Coronary artery (tissue), 2 donors: ENCODE results near the gene EFHD2.
"Not testable (repeated sequence)": the region's sequence is repeated elsewhere in the genome, so short reads cannot be mapped to it uniquely, and the experiment has no call there.

ENCODE experiments used
- DNase-seq: peaks from one replicate; pipeline ENCODE4 v3.0.0-alpha.2; 2017; ENCODE audit warnings: low spot score
- H3K27ac ChIP-seq, 2 donors: fragments of 200-600 bp; sonication (generic); one replicate each; pipeline ENCODE4 v1.5.1; 2016 to 2019
- H3K4me3 ChIP-seq: fragments of 200-600 bp; sonication (generic); 2 replicates; pipeline ENCODE4 v1.5.1; 2016; ENCODE audit warnings: mild to moderate bottlenecking, moderate library complexity
- TF ChIP-seq, protein P1 (sequence below): fragments of 200-600 bp; sonication (generic); IDR thresholded peaks from one replicate; pipeline ENCODE4 v1.5.1; 2019; ENCODE audit warnings: antibody characterized with exemption

Gene EFHD2

DNA sequence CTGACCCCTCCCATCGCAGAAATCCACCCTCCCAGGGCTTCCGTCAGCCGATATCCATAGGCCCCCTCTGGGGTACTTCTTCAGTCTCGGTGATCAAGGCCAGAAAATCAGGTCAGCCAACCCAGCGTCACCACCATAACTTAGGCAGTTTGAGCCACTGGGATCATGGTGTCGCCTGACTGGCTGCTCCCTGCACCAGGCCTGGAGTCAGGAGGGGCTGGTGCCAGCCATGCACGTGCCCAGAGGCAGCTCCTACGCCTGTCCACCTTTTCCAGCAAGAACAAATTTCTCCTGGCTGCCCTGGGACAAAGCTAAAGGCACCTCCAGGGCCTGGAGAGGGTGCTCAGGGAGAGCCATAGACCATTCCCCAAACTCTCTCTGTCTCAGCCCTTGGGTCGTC lies 23.8 kb downstream of the EFHD2 start:
- no peak overlapping the region for H3K27ac ChIP-seq
- TF ChIP-seq, protein P1, sequence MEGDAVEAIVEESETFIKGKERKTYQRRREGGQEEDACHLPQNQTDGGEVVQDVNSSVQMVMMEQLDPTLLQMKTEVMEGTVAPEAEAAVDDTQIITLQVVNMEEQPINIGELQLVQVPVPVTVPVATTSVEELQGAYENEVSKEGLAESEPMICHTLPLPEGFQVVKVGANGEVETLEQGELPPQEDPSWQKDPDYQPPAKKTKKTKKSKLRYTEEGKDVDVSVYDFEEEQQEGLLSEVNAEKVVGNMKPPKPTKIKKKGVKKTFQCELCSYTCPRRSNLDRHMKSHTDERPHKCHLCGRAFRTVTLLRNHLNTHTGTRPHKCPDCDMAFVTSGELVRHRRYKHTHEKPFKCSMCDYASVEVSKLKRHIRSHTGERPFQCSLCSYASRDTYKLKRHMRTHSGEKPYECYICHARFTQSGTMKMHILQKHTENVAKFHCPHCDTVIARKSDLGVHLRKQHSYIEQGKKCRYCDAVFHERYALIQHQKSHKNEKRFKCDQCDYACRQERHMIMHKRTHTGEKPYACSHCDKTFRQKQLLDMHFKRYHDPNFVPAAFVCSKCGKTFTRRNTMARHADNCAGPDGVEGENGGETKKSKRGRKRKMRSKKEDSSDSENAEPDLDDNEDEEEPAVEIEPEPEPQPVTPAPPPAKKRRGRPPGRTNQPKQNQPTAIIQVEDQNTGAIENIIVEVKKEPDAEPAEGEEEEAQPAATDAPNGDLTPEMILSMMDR: no peak
- DNase-seq: no peak

DNA sequence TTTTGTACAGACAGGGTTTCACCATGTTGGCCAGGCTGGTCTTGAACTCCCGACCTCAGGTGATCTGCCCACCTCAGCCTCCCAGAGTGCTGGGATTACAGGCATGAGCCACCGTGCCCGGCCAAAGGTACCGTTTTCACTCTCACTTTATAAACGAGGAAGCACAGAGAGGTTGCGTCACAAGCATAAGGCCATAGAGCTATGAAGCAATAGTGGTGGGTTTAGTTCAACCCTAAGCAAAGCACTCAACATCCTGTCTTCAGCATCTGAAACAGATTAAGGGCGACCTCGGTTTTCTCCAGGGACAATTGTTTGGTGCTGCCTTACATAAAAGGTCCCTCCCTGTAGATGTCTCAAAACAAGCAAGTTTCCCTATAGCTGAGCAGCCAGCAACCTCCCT lies 25.1 kb downstream of the EFHD2 start:
- not testable (repeated sequence) for DNase-seq, H3K27ac ChIP-seq

More for the DNA sequence above, 23.8 kb downstream of the EFHD2 start:
- no peak overlapping the region for H3K4me3 ChIP-seq

DNA sequence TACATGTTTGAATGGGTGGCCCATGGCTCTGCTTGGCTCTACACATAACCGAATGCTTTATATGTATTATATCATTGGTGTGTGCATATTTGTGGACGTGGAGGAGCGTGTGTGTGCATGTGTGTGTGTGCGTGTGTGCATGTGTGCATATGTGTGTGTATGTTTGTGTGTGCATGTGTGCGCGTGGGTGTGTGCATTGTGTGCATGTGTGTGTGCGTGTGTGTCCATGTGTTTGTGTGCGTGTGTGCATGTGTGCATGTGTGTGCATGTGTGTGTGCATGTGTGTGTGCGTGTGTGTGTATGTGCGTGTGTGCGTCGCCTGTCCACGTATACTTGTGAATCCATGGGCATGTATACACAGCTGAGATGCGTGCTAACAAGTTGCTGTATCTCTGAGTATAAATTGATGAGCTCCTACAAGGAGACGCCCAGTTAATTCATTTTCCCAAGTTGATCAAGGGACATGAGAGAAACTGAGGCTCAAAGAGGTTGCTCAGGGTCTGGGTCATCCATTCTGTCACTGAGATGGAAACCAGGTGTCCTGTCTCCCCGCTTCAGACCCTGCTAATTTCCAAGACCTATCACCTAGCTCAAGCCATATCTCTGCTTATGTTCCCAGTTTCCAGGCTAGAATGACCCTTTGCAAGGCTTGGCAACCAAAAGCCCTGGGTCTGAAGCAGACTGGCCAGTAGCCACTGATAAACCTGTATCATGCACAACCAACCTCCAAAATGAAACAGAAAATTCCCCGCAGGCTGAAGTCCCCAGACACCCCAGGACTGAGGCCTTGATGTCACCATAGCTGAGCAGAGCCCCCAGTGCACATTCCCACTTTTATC lies 25.8 kb downstream of the EFHD2 start:
- H3K4me3 ChIP-seq: no peak overlapping the region
- DNase-seq: no peak
- TF ChIP-seq, protein P1: no peak
- no peak overlapping the region for H3K27ac ChIP-seq

More for the DNA sequence above, 25.1 kb downstream of the EFHD2 start:
- not testable (repeated sequence) for H3K4me3 ChIP-seq

DNA sequence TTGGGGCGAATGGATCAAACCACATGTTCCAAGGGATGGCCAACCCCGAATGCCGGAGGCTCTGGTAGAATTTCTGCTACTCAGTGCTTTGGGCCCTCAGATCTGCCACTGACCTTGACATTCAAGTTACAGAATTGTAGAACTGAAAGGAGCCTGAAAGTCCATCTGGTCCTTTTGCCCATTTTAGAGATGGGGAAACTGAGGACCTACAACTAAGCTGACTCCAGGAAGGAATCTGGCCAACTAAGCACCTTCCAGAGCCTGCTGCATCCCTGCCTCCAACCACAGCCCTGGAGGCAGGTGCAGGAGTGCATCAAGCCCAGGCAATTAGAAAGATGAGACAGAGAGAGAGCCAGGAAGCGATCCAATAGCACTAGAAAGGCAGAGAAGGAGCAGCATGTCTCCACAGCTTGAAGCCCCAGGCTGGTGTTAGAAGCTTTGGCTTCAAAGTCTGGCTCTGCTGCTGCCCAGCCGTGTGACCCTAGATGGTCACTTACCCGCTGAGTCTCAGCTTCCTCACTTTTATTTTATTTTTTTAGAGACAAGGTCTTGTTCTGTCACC lies 27.3 kb downstream of the EFHD2 start:
- DNase-seq: no peak
- H3K4me3 ChIP-seq: no peak overlapping the region
- H3K27ac ChIP-seq: no peak overlapping the region
- TF ChIP-seq, protein P1: no peak

DNA sequence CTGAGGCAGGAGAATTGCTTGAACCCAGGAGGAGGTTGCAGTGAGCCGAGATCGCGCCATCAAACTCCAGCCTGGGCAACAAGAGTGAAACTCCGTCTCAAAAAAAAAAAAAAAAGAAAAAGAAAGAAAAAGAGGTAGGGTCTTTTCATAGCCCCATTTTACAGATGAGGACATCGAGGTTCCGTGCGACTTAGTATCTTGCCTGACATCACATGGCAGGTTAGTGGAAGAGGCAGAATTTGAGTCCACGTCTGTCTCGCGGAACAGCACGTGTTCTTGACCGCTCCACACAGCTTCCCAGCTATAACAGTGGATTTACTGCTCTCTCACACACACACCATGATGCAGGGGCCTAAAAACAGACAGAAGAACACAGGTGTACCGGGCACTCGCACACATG lies 29.6 kb downstream of the EFHD2 start:
- TF ChIP-seq, protein P1: no peak
- no peak for DNase-seq
- Histone ChIP-seq H3K27ac (no peak overlapping the region), H3K4me3 (no peak overlapping the region)

DNA sequence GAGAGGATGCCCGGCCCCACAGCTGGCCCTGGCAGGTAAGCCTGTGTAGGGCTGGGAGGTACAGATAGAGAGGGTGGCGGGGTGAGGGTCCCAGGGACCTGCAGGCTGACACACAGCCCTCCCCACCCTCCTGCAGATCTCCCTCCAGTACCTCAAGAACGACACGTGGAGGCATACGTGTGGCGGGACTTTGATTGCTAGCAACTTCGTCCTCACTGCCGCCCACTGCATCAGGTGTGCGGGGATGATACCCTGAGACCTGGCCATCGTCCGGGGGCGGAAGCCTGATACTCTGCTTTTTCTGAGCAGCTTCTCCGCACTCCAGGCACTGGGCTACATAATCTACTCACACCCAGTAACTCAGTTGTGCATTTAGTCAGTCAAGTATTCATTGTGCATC lies 30.7 kb downstream of the EFHD2 start:
- Histone ChIP-seq H3K27ac (no peak overlapping the region), H3K4me3 (no peak overlapping the region)
- TF ChIP-seq, protein P1: no peak
- DNase-seq: no peak

DNA sequence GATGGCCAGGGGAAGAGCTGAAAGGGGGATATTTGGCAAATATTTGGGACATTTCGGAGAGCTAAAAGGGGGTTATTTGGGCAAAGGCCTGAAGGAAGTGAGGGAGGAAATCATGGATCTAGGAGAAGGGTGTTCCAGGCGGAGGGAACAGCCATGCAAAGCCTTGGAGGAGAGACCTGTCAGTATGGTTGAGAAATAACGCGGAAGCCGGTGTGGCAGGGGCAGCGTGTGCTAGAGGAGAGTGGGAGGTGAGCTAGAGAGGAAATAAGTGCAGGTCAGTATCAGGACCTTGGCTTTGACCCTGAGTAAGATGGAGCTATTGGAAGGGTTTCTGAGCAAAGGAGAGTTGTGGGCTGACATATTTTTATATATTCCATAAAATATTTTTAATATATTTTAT lies 31.6 kb downstream of the EFHD2 start:
- Histone ChIP-seq H3K4me3 (no peak overlapping the region), H3K27ac (no peak overlapping the region)
- no peak for DNase-seq
- TF ChIP-seq, protein P1: no peak
